Measurements from ENCODE around the gene RGS6.

- TF ChIP-seq CTCF (IDR thresholded peaks at IDR 0.05) = no peak
- TF ChIP-seq EP300 (IDR thresholded peaks at IDR 0.05) = no peak
Measured at GRCh38 chr14:72111911-72112310, 179.7 kb downstream of the RGS6 start.
